SK-N-SH (cell line): ENCODE data around the gene AUTS2. TPM values are rescaled to one million over a fixed set of nuclear protein-coding genes. Genes with fewer than 3 reads are reported as not detected.

Experiments
- CTCF ChIA-PET: fragments of 300-600, 350-600 bp; formaldehyde crosslinking; extraction: SDS; loops from one replicate; lab custom pipeline; 2021; lab: Yijun Ruan, JAX
- POLR2A ChIA-PET: fragments of 350-600 bp; sonication (Branson Sonifier 250); formaldehyde crosslinking; extraction: SDS; loops from one replicate; lab custom pipeline; 2020; ENCODE audit warnings: antibody characterized with exemption, inconsistent platforms; lab: Yijun Ruan, JAX
- DNase-seq: peaks from one replicate; pipeline ENCODE4 v3.0.0; 2012
- H2AFZ ChIP-seq: fragments of 200-600 bp; sonication (generic); 2 replicates; pipeline ENCODE4 v1.8.1; 2016; ENCODE audit warnings: antibody characterized with exemption, mild to moderate bottlenecking, low read depth
- H3F3A ChIP-seq: fragments of 200-600 bp; sonication (generic); replicated peaks from 2 replicates; pipeline ENCODE3; 2016; ENCODE audit warnings: antibody characterized with exemption, mild to moderate bottlenecking; ENCODE audit not compliant: insufficient read depth
- H3K27ac ChIP-seq, 2 experiments: fragments of 200-500 bp in 1 of 2; fragments of 200-600 bp in 1 of 2; sonication (Bioruptor generic) in 1 of 2; sonication (generic), shearing (Covaris generic) in 1 of 2; 2 replicates each; pipeline versions ENCODE4 v1.5.1 to v1.6.1; 2014 to 2016; ENCODE audit warnings: low read depth in 2 of 2, inconsistent platforms in 1 of 2, low read length in 1 of 2, mild to moderate bottlenecking in 1 of 2, mixed read lengths in 1 of 2
- H3K27me3 ChIP-seq: fragments of 200-600 bp; sonication (generic), shearing (Covaris generic); 2 replicates; pipeline ENCODE4 v1.6.1; 2016; ENCODE audit warnings: mixed run types; ENCODE audit not compliant: insufficient read depth
- H3K36me3 ChIP-seq, 2 experiments: fragments of 200-500 bp in 1 of 2; fragments of 200-600 bp in 1 of 2; sonication (Bioruptor generic) in 1 of 2; sonication (generic) in 1 of 2; replicated peaks in 1 of 2; 2 replicates each; pipeline versions ENCODE3 to v1.5.1; 2014 to 2016; ENCODE audit warnings: low read length in 1 of 2, mild to moderate bottlenecking in 1 of 2; ENCODE audit not compliant: insufficient read depth in 2 of 2, control insufficient read depth in 1 of 2
- H3K4me1 ChIP-seq, 2 experiments: fragments of 200-500 bp in 1 of 2; fragments of 200-600 bp in 1 of 2; sonication (Bioruptor generic) in 1 of 2; sonication (generic), shearing (Covaris generic) in 1 of 2; 2 replicates each; pipeline versions ENCODE4 v1.5.1 to v1.6.1; 2014 to 2016; ENCODE audit warnings: low read depth in 1 of 2, low read length in 1 of 2, mixed run types in 1 of 2; ENCODE audit not compliant: insufficient read depth in 2 of 2, control insufficient read depth in 1 of 2
- H3K4me2 ChIP-seq: fragments of 200-600 bp; sonication (generic), shearing (Covaris generic); 2 replicates; pipeline ENCODE4 v1.6.1; 2017; ENCODE audit warnings: mixed run types
- H3K4me3 ChIP-seq, 2 experiments: fragments of 200-500 bp in 1 of 2; fragments of 200-600 bp in 1 of 2; sonication (Bioruptor generic) in 1 of 2; sonication (generic), shearing (Covaris generic) in 1 of 2; 2 replicates each; pipeline versions ENCODE4 v1.5.1 to v1.8.1; 2014 to 2016; ENCODE audit warnings: low read depth in 2 of 2, inconsistent platforms in 1 of 2, low read length in 1 of 2, mild to moderate bottlenecking in 1 of 2, mixed read lengths in 1 of 2, moderate library complexity in 1 of 2
- H3K79me2 ChIP-seq: fragments of 200-600 bp; sonication (generic); 2 replicates; pipeline ENCODE4 v1.8.1; 2017; ENCODE audit warnings: mild to moderate bottlenecking; ENCODE audit not compliant: insufficient read depth
- H3K9ac ChIP-seq: fragments of 200-600 bp; sonication (generic); 2 replicates; pipeline ENCODE4 v1.6.1; 2017; ENCODE audit warnings: mixed run types
- H3K9me2 ChIP-seq: fragments of 200-600 bp; sonication (generic); 2 replicates; pipeline ENCODE4 v1.6.1; 2017; ENCODE audit warnings: mixed run types
- H3K9me3 ChIP-seq: fragments of 200-600 bp; sonication (generic); 2 replicates; pipeline ENCODE4 v1.6.1; 2017; ENCODE audit warnings: mixed run types, mild to moderate bottlenecking, moderate library complexity
- H4K20me1 ChIP-seq: fragments of 200-600 bp; sonication (generic); 2 replicates; pipeline ENCODE4 v1.6.1; 2017; ENCODE audit warnings: mild to moderate bottlenecking, mixed run types; ENCODE audit not compliant: insufficient read depth
- ELF1 ChIP-seq: IDR thresholded peaks from 2 replicates; pipeline ENCODE4 v1.4.0; 2012
- EP300 ChIP-seq, 2 experiments: IDR thresholded peaks; 2 replicates each; pipeline versions ENCODE4 v1.4.0 to v1.6.1; 2012; ENCODE audit warnings: borderline replicate concordance in 1 of 2, low read depth in 1 of 2, low read length in 1 of 2
- FOSL2 ChIP-seq: IDR thresholded peaks from 2 replicates; pipeline ENCODE4 v1.4.0; 2012; ENCODE audit warnings: low read depth, mild to moderate bottlenecking, moderate library complexity, borderline replicate concordance
- FOXJ3 ChIP-seq: sonication (generic); formaldehyde crosslinking; IDR thresholded peaks from 2 replicates; pipeline ENCODE4 v1.5.1; 2020; ENCODE audit warnings: mild to moderate bottlenecking, missing genetic modification reagents
- FOXM1 ChIP-seq: IDR thresholded peaks from 2 replicates; pipeline ENCODE4 v1.4.0; 2012; ENCODE audit warnings: low read depth, mild to moderate bottlenecking
- GABPA ChIP-seq: IDR thresholded peaks from 2 replicates; pipeline ENCODE4 v1.4.0; 2012; ENCODE audit warnings: low read depth, mild to moderate bottlenecking
- IRF3 ChIP-seq: fragments of 150-350 bp; IDR thresholded peaks from 2 replicates; pipeline ENCODE4 v1.6.1; 2016; ENCODE audit warnings: mild to moderate bottlenecking, low read depth, low read length
- MEF2A ChIP-seq: IDR thresholded peaks from 2 replicates; pipeline ENCODE4 v1.4.0; 2012; ENCODE audit warnings: low read depth, borderline replicate concordance
- NFIC ChIP-seq: IDR thresholded peaks from 2 replicates; pipeline ENCODE4 v1.4.0; 2012; ENCODE audit warnings: borderline replicate concordance
- RCOR1 ChIP-seq: fragments of 150-350 bp; IDR thresholded peaks from 2 replicates; pipeline ENCODE4 v1.6.1; 2017; ENCODE audit warnings: antibody characterized with exemption, low read length
- REST ChIP-seq: IDR thresholded peaks from 2 replicates; pipeline ENCODE4 v1.6.1; 2012; ENCODE audit warnings: mild to moderate bottlenecking, low read depth, low read length, moderate library complexity
- TEAD4 ChIP-seq: IDR thresholded peaks from 2 replicates; pipeline ENCODE4 v1.4.0; 2012; ENCODE audit warnings: mild to moderate bottlenecking, borderline replicate concordance; ENCODE audit not compliant: insufficient read depth
- YY1 ChIP-seq: IDR thresholded peaks from 2 replicates; pipeline ENCODE4 v1.4.0; 2012; ENCODE audit warnings: low read depth, mild to moderate bottlenecking
- WGBS: methylation state at CpG from one replicate; pipeline ENCODE4 v1.1.6; 2017; ENCODE audit warnings: low lambda C conversion rate; 5-methylcytosine and 5-hydroxymethylcytosine counted together
- polyA plus RNA-seq, 3 experiments: library from polyadenylated mRNA; depleted of rRNA; stranded (reverse); fragments of >200 nt; gene quantifications; 2 replicates each; pipeline ENCODE4 v1.2.3, GENCODE V29; 2012
- TF ChIP-seq, protein P1 (sequence below): IDR thresholded peaks from 2 replicates; pipeline ENCODE4 v1.4.0; 2012; ENCODE audit warnings: low read depth, borderline replicate concordance
- TF ChIP-seq, protein P2 (sequence below): IDR thresholded peaks from 2 replicates; pipeline ENCODE4 v1.4.0; 2012; ENCODE audit warnings: low read depth, borderline replicate concordance

Gene AUTS2
- polyA plus RNA-seq, 1 of the 3 experiments (the other 2 are of a cell fraction) = 15.6 TPM

DNA sequence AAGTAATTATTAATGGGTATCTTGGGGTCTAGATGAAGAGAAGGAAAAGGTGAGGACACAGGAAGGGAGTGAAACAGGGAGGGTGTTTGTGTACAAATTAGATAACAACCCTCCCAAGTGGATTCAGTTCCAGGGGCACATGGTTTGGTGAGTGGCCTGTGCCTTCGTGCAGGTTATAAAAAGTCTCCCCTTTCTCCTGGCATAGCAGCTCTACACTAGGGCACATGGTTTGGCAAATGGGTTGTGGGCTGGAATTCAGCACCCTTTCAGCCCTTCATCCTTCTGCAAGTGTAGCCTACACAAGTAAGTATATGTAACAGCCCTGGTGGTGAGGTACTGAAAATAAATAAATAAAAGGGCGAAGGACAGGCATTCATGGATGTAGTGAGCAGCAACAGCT lies 359.4 kb downstream of the AUTS2 start (continued):
- TF ChIP-seq, protein P1, sequence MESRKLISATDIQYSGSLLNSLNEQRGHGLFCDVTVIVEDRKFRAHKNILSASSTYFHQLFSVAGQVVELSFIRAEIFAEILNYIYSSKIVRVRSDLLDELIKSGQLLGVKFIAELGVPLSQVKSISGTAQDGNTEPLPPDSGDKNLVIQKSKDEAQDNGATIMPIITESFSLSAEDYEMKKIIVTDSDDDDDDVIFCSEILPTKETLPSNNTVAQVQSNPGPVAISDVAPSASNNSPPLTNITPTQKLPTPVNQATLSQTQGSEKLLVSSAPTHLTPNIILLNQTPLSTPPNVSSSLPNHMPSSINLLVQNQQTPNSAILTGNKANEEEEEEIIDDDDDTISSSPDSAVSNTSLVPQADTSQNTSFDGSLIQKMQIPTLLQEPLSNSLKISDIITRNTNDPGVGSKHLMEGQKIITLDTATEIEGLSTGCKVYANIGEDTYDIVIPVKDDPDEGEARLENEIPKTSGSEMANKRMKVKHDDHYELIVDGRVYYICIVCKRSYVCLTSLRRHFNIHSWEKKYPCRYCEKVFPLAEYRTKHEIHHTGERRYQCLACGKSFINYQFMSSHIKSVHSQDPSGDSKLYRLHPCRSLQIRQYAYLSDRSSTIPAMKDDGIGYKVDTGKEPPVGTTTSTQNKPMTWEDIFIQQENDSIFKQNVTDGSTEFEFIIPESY = no peak
- no peak for TF ChIP-seq EP300 (IDR thresholded peaks at IDR 0.05; ENCODE audit: borderline replicate concordance in 1 of 2, low read depth in 1 of 2, low read length in 1 of 2)
- TF ChIP-seq NFIC = no peak
- no peak for TF ChIP-seq YY1
- no peak for TF ChIP-seq TEAD4
- no peak for TF ChIP-seq FOXM1
- no peak for TF ChIP-seq REST

DNA sequence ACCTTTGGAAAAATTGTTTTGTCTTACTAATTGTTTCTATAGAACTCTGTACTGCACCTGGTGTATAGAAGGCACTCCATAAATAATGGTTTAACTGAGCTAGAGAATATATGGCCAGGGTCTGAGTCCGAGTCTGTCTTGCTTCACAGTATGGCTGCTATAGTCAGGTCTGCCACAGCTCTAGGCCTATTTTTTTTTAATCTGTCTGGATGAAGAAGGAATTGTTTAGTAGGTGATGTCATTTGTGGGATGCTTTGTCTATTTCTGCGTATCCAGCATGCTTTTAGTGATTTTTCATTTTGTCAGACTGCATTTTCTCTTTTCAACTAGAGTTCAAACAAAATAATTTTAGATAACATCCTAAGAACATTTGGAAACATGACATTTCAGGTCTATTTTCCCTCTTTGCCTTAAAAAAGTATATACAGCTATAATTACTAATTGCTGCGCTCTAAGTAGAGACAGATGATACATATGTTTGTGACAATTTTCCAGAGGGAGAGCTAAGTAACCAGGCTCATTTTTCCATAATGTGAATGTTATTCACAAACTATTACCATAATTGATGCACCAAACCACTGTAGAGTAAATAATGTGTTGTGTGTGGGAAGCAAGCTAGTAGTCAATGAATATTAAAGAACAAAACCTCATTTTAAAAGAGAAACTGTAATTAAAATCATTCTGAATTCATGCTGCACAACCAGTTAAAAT lies 361.7 kb downstream of the AUTS2 start:
- Histone ChIP-seq H3K79me2 (no peaks in the 10 kb centered on the region), H3K4me2 (no peak overlapping the region), H2AFZ (no peak overlapping the region), H3K9me2 (no peaks in the 10 kb centered on the region), H3K4me3 (no peak overlapping the region), H3F3A (peaks cover 3% of the 10 kb centered on the region), H3K27ac (peak overlapping the region in 1 of 2 experiments; percentile 68; a peak in 2 of 4 replicates), H3K9ac (no peak overlapping the region), H3K9me3 (no peaks in the 10 kb centered on the region), H3K27me3 (no peaks in the 10 kb centered on the region), H3K36me3 (no peaks in the 10 kb centered on the region), H3K4me1 (peaks cover 7 to 34% of the 10 kb centered on the region in 2 experiments; a peak in 3 of 4 replicates), H4K20me1 (peaks cover 3% of the 10 kb centered on the region)
- POLR2A ChIA-PET = interaction anchor here (0.6 kb wide), 1 partner anchor 148 kb away, joined by 4 read pairs; no protein-coding TSS in a partner anchor
- CTCF ChIA-PET = interaction anchor here (0.6 to 1.7 kb wide), 8 partner anchors 12 to 81 kb away, joined by 3 to 5 read pairs (median 3); no protein-coding TSS in a partner anchor
- WGBS = 84% methylated on average over 3 of the region's 3 CpGs
- DNase-seq = peak; percentile 16
- no peak for TF ChIP-seq FOSL2
- TF ChIP-seq ELF1 = no peak
- TF ChIP-seq YY1 = no peak
- TF ChIP-seq FOXJ3 = no peak
- no peak for TF ChIP-seq IRF3
- no peak for TF ChIP-seq GABPA
- TF ChIP-seq MEF2A = no peak
- TF ChIP-seq RCOR1 = no peak
- TF ChIP-seq, protein P2, sequence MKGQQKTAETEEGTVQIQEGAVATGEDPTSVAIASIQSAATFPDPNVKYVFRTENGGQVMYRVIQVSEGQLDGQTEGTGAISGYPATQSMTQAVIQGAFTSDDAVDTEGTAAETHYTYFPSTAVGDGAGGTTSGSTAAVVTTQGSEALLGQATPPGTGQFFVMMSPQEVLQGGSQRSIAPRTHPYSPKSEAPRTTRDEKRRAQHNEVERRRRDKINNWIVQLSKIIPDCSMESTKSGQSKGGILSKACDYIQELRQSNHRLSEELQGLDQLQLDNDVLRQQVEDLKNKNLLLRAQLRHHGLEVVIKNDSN = no peak
